IPS-11a (cell line): ENCODE results near the gene PRPF40B.
"Not testable (repeated sequence)": the region's sequence is repeated elsewhere in the genome, so short reads cannot be mapped to it uniquely, and the experiment has no call there.

ENCODE experiments used
- H3K4me3 ChIP-seq: one replicate; pipeline ENCODE4 v1.5.1; 2013; ENCODE audit warnings: low read depth, low read length, control low read depth

The PRPF40B gene

DNA sequence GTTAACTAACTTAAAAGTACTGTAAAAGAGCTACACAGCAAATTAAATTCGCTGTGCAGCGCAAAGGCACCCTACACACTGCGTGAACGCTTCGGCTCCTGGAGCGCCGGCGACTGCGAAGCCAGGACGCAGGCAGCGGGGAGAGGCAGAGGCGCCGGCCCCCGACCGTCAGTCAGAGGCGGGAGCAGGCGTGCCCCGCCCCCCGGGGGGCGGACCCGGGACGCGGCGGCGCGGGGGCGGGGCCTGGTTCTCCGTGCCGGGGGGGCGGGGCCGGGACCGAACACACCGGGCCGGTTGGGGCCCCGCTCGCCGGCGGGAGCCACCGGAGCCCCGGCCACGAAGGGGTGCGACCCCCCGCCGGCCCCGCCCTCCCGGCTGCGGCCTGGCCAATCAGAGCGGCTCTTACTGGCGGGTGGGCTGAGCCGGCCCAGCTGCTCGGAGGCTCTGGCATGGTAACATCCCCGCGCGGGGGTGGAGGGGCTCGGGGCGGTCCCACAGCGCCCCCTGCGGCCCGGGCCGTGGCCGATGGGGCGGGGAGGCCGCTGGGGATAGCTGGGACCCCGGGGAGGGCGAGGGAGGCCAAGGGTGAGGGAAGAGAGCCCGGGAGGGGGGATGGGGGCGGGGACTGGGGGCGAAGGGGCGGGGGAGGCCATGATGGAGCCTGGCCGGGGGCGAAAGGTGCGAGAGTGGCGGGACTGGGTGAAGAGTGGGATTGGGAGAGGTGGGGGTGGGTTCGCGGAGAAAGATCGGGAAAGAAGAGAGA lies at the start of gene PRPF40B:
Gene PRPF40B (plus strand): TSS at position 420 of the 763 bp plus-strand sequence. CDS start 30 bp downstream, at position 450.
- peak within 1 kb of the TSS; percentile 55 for H3K4me3 ChIP-seq

DNA sequence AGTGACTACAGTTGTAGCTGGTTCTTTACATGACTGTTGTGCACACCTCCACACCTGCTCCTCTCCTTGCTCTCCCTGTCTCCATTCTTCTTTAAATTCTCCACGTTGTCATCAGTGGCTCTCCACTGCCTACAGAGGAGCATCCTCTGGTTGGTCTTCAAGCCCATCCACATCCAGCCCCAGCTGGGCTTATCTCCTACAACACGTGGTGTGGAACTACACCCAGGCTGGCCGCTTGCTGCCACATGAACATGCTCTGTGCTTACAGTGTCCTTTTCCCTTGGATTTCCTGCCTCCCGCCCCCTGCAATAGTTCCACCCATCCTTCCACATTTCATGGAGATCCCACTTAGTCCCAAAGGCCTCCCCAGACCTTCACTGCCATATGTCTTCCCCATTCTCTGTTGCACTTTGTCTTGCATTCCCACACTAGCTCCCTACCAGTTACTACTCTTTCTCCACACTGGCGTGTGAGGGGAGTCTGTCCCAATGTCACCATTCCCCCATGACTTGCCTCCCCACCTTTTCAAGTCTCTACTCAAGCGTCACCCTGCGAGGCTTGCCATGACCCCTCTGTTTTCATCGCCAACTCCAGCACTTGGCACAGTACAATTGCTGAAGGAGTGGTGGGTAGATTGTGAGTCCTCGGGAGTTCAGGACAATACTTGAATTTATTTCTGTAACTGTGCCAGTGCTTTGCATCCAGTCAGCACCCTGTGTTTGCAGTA lies 45.6 kb upstream of the PRPF40B start:
- H3K4me3 ChIP-seq, result no peak overlapping the region

GRCh38 chr12:49578471-49579112 lies 44.8 kb upstream of the PRPF40B start:
- H3K4me3 ChIP-seq, result no peak overlapping the region

DNA sequence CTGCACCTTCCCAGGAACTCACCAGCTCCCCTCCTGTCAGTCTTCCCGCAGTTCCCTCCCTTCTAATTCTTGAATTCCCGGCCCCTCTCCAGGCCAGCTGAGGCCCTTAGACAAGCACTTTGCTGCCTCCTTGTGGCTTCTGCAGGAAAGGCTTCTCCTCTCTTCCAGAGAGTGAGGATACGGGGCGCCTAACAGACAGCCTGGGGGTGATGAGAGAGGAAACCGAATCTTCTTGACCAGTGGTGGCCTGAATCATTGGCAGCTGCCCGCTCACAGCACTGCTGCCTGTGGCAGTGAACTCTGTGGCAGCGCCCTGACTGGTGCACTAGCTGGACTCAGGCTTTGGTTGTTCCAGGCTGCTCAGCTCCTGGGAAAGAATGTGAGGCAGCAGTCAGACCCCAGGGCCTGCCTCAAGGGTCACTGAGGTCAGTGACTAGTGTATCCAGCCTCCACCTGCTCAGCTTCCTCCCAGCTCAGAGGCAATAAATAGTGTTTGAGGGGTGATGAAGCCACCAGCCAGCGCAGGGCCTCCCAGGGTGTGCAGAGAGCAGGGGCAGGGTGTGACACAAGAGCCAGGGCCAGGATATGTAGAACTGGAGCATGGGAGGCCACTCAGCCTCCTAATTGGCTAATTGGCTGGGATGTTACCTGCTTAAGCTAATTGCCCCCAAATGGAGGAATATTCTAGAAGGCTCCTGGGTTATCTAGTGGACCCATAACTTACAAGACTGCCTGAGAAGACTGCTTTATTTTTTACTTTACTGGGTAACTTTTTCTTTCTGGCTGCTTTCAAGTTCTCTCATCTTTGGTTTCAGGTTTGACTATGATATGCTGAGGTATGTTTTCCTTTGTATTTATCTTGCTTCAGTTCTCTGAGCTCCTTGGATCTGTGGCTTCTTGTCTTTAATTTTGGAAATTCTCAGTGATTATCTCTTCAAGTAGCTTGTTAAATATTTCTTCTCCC lies 42.5 kb upstream of the PRPF40B start:
- no peak overlapping the region for H3K4me3 ChIP-seq

GRCh38 chr12:49582201-49582600 lies 41.2 kb upstream of the PRPF40B start:
- no peak overlapping the region for H3K4me3 ChIP-seq

GRCh38 chr12:49582850-49583249 lies 40.5 kb upstream of the PRPF40B start:
- no peak overlapping the region for H3K4me3 ChIP-seq

GRCh38 chr12:49583366-49584094 lies 39.8 kb upstream of the PRPF40B start:
- H3K4me3 ChIP-seq, result no peak overlapping the region

GRCh38 chr12:49584591-49584990 lies 38.8 kb upstream of the PRPF40B start:
- no peak overlapping the region for H3K4me3 ChIP-seq

GRCh38 chr12:49585477-49586459 lies 37.6 kb upstream of the PRPF40B start:
- no peak overlapping the region for H3K4me3 ChIP-seq

DNA sequence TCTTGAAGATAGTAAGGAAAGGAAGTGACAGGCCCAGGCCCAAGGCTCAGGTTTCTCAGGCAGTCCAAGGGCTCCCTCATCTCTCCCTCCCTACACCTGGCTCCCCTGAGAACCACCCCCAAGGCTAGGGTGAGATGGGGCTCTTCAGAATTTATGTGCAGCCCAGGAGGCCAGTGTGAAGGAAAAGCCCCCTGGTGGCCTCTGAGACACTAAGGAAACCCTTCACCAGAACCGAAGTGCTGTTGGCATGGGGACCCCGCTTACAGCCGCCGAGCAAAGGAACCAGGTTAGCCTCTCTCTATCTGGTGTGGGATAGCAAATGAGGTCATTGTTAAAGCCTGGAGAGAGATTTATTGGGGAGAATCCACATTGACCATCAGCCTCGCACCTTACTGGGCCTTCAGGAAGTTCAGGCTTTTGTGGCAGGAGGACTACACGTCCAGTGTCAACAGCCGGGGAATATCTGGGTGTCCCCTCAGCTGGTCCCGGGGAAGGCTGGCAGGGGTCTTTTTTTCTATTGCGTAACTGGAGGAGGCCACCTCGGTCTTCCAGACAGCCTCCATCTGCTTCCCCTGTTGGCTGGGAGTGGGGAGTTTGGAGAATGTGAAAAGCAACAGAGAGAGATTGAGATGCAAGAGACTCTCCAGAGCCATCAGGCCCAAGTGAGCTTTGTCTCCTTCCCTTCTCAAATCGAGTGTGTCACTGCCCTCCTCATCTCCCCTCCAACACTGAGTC lies 36.0 kb upstream of the PRPF40B start:
- no peak overlapping the region for H3K4me3 ChIP-seq

DNA sequence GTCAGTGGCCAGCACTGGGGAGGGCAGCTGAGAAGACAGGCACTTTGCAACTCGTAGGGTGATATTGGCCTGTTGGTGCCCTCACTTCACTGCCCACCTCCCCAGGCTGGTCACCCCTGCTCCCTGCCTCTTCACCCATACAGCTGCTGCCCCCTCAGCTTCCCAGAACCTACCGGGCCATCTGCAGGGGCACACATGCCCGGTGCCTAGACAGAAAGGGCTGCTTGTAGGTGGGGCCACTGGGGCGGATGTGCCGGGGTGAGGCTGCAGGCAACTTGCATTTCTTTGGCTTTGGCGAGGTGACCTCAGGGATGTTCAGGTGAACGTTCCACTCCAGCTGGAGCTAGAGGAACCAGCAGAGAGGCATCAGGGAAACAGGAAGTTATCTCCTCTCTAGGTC lies 35.1 kb upstream of the PRPF40B start:
- H3K4me3 ChIP-seq, result no peak overlapping the region

DNA sequence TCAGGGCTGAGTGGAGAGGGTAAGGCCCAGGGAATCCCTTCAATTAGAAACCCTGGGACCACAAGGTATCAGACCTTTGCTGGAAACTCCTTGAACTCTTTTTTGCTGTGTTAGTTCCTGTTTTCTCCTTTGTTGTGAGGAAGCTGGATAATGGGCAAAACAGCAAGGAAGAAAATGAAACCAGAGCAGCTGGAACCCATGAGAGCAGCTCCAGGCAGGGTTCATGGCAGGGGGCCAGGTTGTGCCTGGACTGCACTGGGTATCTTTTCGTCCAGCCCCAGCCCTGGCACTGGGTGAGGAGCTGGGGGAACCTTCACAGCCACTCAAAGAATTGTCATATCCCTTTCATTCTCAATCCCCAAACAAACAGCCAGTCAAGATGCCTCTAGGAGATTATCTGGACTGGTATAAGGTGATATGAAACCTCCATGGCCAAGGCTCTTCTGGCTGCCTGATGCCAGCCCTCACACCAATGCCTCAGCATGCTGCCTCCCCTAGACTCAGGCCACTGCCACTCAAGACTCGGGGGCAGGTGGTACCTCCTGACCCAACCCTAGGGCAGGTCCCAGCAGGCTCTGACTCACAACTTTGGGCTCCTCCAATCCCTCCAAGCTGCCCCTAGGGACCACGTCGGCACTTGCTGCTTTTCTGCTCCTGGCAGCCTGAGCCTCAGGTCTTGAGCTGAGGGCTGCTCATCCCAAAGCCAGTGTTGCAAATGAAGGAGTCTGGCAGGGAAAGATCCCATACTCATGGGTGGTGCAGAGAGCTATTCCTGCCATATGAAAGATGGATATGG lies 34.4 kb upstream of the PRPF40B start:
- H3K4me3 ChIP-seq, result no peak overlapping the region

DNA sequence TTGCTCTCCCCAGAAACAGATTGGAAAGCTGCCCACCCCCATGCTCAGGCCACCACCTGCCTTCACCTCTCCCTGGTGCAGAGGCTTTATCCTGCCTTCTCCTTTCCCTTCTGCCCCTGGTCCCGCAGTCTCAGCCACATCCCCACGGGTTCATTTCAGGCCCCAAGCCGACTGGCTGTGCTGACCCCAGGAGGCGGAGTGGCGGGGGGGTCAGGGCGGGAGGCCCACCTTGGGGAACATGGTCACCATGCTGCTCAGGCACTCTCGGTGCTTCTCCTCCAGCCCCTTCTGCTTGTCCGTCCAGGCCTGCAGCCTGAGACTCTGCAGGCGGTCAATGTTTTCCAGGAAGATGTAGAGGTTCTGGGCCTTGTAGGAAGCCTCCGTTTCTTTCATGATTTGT lies 24.8 kb upstream of the PRPF40B start:
- H3K4me3 ChIP-seq, result no peak overlapping the region

DNA sequence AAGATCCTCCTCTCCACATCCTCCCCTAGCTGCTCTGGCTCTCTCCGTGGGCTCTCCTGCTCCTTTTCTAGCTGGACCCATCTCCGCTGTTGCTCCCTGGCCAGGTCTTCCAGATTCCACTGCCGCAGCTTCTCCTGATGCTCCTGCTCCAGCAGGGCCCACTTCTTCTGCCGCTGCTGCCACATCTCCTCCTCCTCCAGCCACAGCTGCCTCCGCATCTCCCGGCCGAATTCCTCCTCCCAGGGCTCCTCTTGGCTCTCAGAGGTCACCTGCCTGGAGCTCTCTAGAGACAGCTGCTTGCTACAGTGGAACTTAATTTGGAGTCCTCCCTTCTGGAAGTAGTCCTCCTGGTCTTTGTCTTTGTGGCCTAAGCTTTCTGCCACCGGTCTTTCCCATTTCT lies 23.4 kb upstream of the PRPF40B start:
- H3K4me3 ChIP-seq, result no peak overlapping the region

GRCh38 chr12:49603721-49604120 lies 19.6 kb upstream of the PRPF40B start:
- no peak overlapping the region for H3K4me3 ChIP-seq

DNA sequence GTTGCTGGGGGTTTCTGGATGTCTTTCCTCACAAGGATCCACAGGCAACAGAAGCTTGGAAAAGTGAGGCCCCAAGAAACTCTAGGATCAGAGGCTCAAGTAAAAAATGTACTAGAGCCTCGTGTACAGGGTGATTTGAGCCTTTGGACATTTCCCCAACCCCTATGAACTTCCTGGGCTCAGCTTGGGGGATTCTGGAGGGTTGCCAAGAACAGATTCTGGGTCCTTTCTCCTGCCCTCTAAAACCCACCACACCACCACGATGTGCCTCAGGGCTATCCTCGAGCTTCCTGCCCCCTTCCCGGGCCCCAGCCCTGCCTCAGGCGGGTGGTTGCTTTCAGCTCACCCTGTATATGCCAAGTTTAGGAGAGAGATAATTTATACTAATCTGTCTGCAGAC lies 18.5 kb upstream of the PRPF40B start:
- H3K4me3 ChIP-seq, result no peak overlapping the region

GRCh38 chr12:49605539-49605938 lies 17.8 kb upstream of the PRPF40B start, which contains the start of gene FAM186B:
Gene FAM186B (minus strand): TSS chr12:49605639. CDS start chr12:49605477, 162 bp downstream.
- H3K4me3 ChIP-seq, result not testable (repeated sequence)
